ENCODE measurements around the gene HLTF.

The HLTF gene

DNA sequence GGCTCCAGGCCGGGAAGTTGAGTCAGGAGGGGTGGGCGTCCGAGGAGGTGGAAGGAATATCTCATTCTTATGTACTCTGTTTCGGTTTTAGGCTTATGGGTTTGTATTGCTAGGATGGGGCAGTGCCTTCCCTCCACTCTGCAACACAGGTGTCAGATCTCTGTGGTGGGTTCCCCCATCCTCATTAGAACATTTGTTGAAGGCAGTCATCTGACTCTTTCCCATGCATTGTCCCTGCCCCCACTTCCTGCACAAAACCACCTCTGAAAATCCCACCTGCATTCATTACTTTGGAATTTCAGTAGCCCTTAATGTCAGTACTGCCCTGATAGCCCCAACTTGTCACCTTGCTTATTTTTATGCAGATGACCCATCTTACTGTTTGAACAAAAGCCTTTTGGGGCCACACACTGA lies 65.5 kb downstream of the HLTF start:
- CTCF ChIA-PET: interaction anchor here (1.0 to 1.2 kb wide), 2 partner anchors 32 to 92 kb away, joined by 3 read pairs; no protein-coding TSS in a partner anchor
- no peak for DNase-seq

DNA sequence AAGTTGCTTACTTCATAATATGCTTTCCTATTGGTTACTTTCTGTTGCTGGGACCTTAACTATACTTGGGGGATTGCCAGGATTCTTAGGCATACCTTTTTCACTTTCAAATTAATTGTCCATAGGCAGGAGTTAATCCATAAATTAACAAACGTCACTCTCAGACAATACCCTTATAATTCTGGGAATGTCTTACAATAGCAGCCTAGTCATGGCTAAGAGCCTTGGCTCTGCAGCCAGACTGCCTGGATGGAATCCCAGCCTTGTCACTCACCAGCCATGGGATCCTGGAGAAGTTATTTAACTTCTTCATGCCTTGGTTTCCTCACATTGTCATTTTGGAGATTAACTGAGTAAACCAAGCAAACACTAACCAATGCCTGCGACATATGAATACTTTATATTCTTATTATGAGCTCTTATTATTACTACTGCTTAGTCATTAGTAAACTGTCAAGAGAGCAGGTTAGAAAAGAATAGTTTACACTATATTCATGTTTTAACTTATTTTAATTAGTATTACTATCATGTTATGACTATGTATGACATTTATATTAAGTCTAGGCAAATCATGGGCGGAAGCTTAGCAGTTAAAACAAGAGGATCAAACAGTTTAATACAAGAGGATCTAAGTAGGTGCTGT lies 66.0 kb downstream of the HLTF start:
- no peak overlapping the region for H3K4me3 ChIP-seq (ENCODE audit: control insufficient read depth in 1 of 7, extremely low read depth in 1 of 7, insufficient read depth in 4 of 7, low read depth in 2 of 7, low read length in 6 of 7)
- H3K27ac ChIP-seq (ENCODE audit: insufficient read depth in 1 of 2, low read depth in 1 of 2, low read length in 2 of 2, poor library complexity in 1 of 2, severe bottlenecking in 2 of 2): no peak overlapping the region
- ChIA-PET CTCF (no interaction called here), POLR2A (no interaction called here)
- no peak for DNase-seq
- H3K4me1 ChIP-seq (ENCODE audit: control extremely low read depth in 1 of 4, control insufficient read depth in 4 of 4, insufficient read depth in 4 of 4, low read length in 3 of 4): no peaks in the 10 kb centered on the region
- WGBS (ENCODE audit: insufficient coverage): 100% methylated on average over 1 of the region's 3 CpGs
- H3K36me3 ChIP-seq (ENCODE audit: control insufficient read depth in 4 of 4, insufficient read depth in 4 of 4, low read length in 3 of 4): peaks cover 12 to 70% (median 38%) of the 10 kb centered on the region in 4 experiments
- no peaks in the 10 kb centered on the region for H3K27me3 ChIP-seq (replicated peaks in 2 of 5; ENCODE audit: control insufficient read depth in 4 of 5, insufficient read depth in 5 of 5, low read length in 4 of 5)
- H3K9me3 ChIP-seq (ENCODE audit: control extremely low read depth in 1 of 5, control insufficient read depth in 4 of 5, insufficient read depth in 2 of 5, low read depth in 1 of 5, low read length in 4 of 5): peaks cover 0 to 9% (median 3%) of the 10 kb centered on the region in 5 experiments

More for the DNA sequence above, 65.5 kb downstream of the HLTF start:
- POLR2A ChIA-PET: no interaction called here
- Histone ChIP-seq H3K36me3 (ENCODE audit: control insufficient read depth in 4 of 4, insufficient read depth in 4 of 4, low read length in 3 of 4) (peaks cover 14 to 70% (median 41%) of the 10 kb centered on the region in 4 experiments), H3K4me1 (ENCODE audit: control extremely low read depth in 1 of 4, control insufficient read depth in 4 of 4, insufficient read depth in 4 of 4, low read length in 3 of 4) (no peaks in the 10 kb centered on the region), H3K4me3 (ENCODE audit: control insufficient read depth in 1 of 7, extremely low read depth in 1 of 7, insufficient read depth in 4 of 7, low read depth in 2 of 7, low read length in 6 of 7) (no peak overlapping the region), H3K9me3 (ENCODE audit: control extremely low read depth in 1 of 5, control insufficient read depth in 4 of 5, insufficient read depth in 2 of 5, low read depth in 1 of 5, low read length in 4 of 5) (peaks cover 0 to 9% (median 3%) of the 10 kb centered on the region in 5 experiments), H3K27me3 (replicated peaks in 2 of 5; ENCODE audit: control insufficient read depth in 4 of 5, insufficient read depth in 5 of 5, low read length in 4 of 5) (no peaks in the 10 kb centered on the region), H3K27ac (ENCODE audit: insufficient read depth in 1 of 2, low read depth in 1 of 2, low read length in 2 of 2, poor library complexity in 1 of 2, severe bottlenecking in 2 of 2) (no peak overlapping the region)
- WGBS (ENCODE audit: insufficient coverage): 100% methylated on average over 4 of the region's 4 CpGs

DNA sequence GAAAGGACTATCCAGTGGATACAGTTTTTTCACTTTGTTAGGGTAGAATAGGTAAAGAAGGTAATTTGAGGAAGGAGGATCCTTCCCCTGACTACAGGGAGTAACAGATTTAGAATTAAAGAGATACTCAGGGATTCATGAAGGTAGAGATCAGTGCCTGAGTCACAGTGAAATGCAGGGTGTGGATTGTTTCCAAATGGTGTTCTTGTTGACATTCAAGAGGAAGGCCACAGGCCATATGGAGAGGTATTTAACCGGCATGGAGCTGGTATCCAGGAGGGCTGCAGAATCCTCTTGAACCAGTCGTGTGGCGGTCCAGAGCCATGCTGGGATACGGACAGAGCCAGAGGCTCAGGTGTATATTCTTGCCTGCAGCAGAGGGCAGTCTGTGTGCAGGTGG lies 66.8 kb downstream of the HLTF start:
- H3K4me3 ChIP-seq (ENCODE audit: control insufficient read depth in 1 of 7, extremely low read depth in 1 of 7, insufficient read depth in 4 of 7, low read depth in 2 of 7, low read length in 6 of 7): no peak overlapping the region
- DNase-seq: no peak
- no peak overlapping the region for H3K27ac ChIP-seq (ENCODE audit: insufficient read depth in 1 of 2, low read depth in 1 of 2, low read length in 2 of 2, poor library complexity in 1 of 2, severe bottlenecking in 2 of 2)
- POLR2A ChIA-PET: no interaction called here
- H3K27me3 ChIP-seq (replicated peaks in 2 of 5; ENCODE audit: control insufficient read depth in 4 of 5, insufficient read depth in 5 of 5, low read length in 4 of 5): no peaks in the 10 kb centered on the region
- CTCF ChIA-PET: no interaction called here
- no peaks in the 10 kb centered on the region for H3K4me1 ChIP-seq (ENCODE audit: control extremely low read depth in 1 of 4, control insufficient read depth in 4 of 4, insufficient read depth in 4 of 4, low read length in 3 of 4)
- WGBS (ENCODE audit: insufficient coverage): 89% methylated on average over 4 of the region's 4 CpGs
- peaks cover 12 to 65% (median 32%) of the 10 kb centered on the region in 4 experiments for H3K36me3 ChIP-seq (ENCODE audit: control insufficient read depth in 4 of 4, insufficient read depth in 4 of 4, low read length in 3 of 4)
- H3K9me3 ChIP-seq (ENCODE audit: control extremely low read depth in 1 of 5, control insufficient read depth in 4 of 5, insufficient read depth in 2 of 5, low read depth in 1 of 5, low read length in 4 of 5): peaks cover 0 to 4% (median 0%) of the 10 kb centered on the region in 5 experiments

GRCh38 chr3:149018247-149018646 lies 68.1 kb downstream of the HLTF start:
- ChIA-PET POLR2A (no interaction called here), CTCF (interaction anchor here (0.8 to 0.9 kb wide), 2 partner anchors 26 to 257 kb away, joined by 3 read pairs; no protein-coding TSS in a partner anchor)
- H3K9me3 ChIP-seq (ENCODE audit: control extremely low read depth in 1 of 5, control insufficient read depth in 4 of 5, insufficient read depth in 2 of 5, low read depth in 1 of 5, low read length in 4 of 5): no peaks in the 10 kb centered on the region
- no peaks in the 10 kb centered on the region for H3K4me1 ChIP-seq (ENCODE audit: control extremely low read depth in 1 of 4, control insufficient read depth in 4 of 4, insufficient read depth in 4 of 4, low read length in 3 of 4)
- peaks cover 8 to 56% (median 24%) of the 10 kb centered on the region in 4 experiments for H3K36me3 ChIP-seq (ENCODE audit: control insufficient read depth in 4 of 4, insufficient read depth in 4 of 4, low read length in 3 of 4)
- H3K27me3 ChIP-seq (replicated peaks in 2 of 5; ENCODE audit: control insufficient read depth in 4 of 5, insufficient read depth in 5 of 5, low read length in 4 of 5): no peaks in the 10 kb centered on the region
- DNase-seq: no peak
- no peak overlapping the region for H3K27ac ChIP-seq (ENCODE audit: insufficient read depth in 1 of 2, low read depth in 1 of 2, low read length in 2 of 2, poor library complexity in 1 of 2, severe bottlenecking in 2 of 2)
- no CpG with 5 or more reads among the region's 1 CpG for WGBS (ENCODE audit: insufficient coverage)
- H3K4me3 ChIP-seq (ENCODE audit: control insufficient read depth in 1 of 7, extremely low read depth in 1 of 7, insufficient read depth in 4 of 7, low read depth in 2 of 7, low read length in 6 of 7): no peak overlapping the region

GRCh38 chr3:149016669-149017541 lies 69.4 kb downstream of the HLTF start:
- peak in 2 of 3 donors; percentile 52 to 62 for DNase-seq
- no peaks in the 10 kb centered on the region for H3K9me3 ChIP-seq (ENCODE audit: control extremely low read depth in 1 of 5, control insufficient read depth in 4 of 5, insufficient read depth in 2 of 5, low read depth in 1 of 5, low read length in 4 of 5)
- no peak overlapping the region for H3K27ac ChIP-seq (ENCODE audit: insufficient read depth in 1 of 2, low read depth in 1 of 2, low read length in 2 of 2, poor library complexity in 1 of 2, severe bottlenecking in 2 of 2)
- no peaks in the 10 kb centered on the region for H3K4me1 ChIP-seq (ENCODE audit: control extremely low read depth in 1 of 4, control insufficient read depth in 4 of 4, insufficient read depth in 4 of 4, low read length in 3 of 4)
- CTCF ChIA-PET: interaction anchor here (1.6 kb wide), 1 partner anchor 11 kb away, joined by 3 read pairs; no protein-coding TSS in a partner anchor
- H3K36me3 ChIP-seq (ENCODE audit: control insufficient read depth in 4 of 4, insufficient read depth in 4 of 4, low read length in 3 of 4): peaks cover 3 to 56% (median 22%) of the 10 kb centered on the region in 4 experiments
- WGBS (ENCODE audit: insufficient coverage): 95% methylated on average over 6 of the region's 9 CpGs
- H3K27me3 ChIP-seq (replicated peaks in 2 of 5; ENCODE audit: control insufficient read depth in 4 of 5, insufficient read depth in 5 of 5, low read length in 4 of 5): no peaks in the 10 kb centered on the region
- no peak overlapping the region for H3K4me3 ChIP-seq (ENCODE audit: control insufficient read depth in 1 of 7, extremely low read depth in 1 of 7, insufficient read depth in 4 of 7, low read depth in 2 of 7, low read length in 6 of 7)
- POLR2A ChIA-PET: no interaction called here

DNA sequence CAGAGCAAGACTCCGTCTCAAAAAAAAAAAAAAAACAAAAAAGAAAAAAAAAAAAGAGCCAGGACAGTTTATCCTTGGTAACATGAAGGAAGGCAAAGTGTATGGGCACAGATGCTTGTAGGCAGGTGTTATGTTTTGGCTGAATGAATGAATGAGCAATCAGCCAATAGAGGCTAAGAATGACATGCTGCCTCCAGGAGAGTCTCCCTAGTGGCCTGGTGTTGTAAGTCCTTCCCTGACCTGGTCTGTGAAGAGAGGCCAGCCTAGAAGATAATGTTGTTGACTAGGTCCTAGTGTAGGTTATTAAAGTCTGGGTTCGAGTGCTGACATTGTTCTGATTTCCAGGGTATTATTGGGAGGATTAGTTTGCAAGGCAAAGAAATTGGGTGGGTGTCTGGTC lies 70.1 kb downstream of the HLTF start:
- Histone ChIP-seq H3K36me3 (ENCODE audit: control insufficient read depth in 4 of 4, insufficient read depth in 4 of 4, low read length in 3 of 4) (peaks cover 6 to 58% (median 22%) of the 10 kb centered on the region in 4 experiments), H3K9me3 (ENCODE audit: control extremely low read depth in 1 of 5, control insufficient read depth in 4 of 5, insufficient read depth in 2 of 5, low read depth in 1 of 5, low read length in 4 of 5) (no peaks in the 10 kb centered on the region), H3K4me3 (ENCODE audit: control insufficient read depth in 1 of 7, extremely low read depth in 1 of 7, insufficient read depth in 4 of 7, low read depth in 2 of 7, low read length in 6 of 7) (no peak overlapping the region), H3K27me3 (replicated peaks in 2 of 5; ENCODE audit: control insufficient read depth in 4 of 5, insufficient read depth in 5 of 5, low read length in 4 of 5) (no peaks in the 10 kb centered on the region), H3K27ac (ENCODE audit: insufficient read depth in 1 of 2, low read depth in 1 of 2, low read length in 2 of 2, poor library complexity in 1 of 2, severe bottlenecking in 2 of 2) (no peak overlapping the region), H3K4me1 (ENCODE audit: control extremely low read depth in 1 of 4, control insufficient read depth in 4 of 4, insufficient read depth in 4 of 4, low read length in 3 of 4) (no peaks in the 10 kb centered on the region)
- WGBS (ENCODE audit: insufficient coverage): no CpG with 5 or more reads among the region's 2 CpGs
- no peak for DNase-seq
- ChIA-PET CTCF (interaction anchor here (1.6 kb wide), 1 partner anchor 12 kb away, joined by 3 read pairs; no protein-coding TSS in a partner anchor), POLR2A (no interaction called here)

- no peak for DNase-seq
- Histone ChIP-seq H3K27me3 (replicated peaks in 2 of 5; ENCODE audit: control insufficient read depth in 4 of 5, insufficient read depth in 5 of 5, low read length in 4 of 5) (no peaks in the 10 kb centered on the region), H3K27ac (ENCODE audit: insufficient read depth in 1 of 2, low read depth in 1 of 2, low read length in 2 of 2, poor library complexity in 1 of 2, severe bottlenecking in 2 of 2) (no peak overlapping the region), H3K36me3 (ENCODE audit: control insufficient read depth in 4 of 4, insufficient read depth in 4 of 4, low read length in 3 of 4) (peaks cover 10 to 59% (median 25%) of the 10 kb centered on the region in 4 experiments), H3K4me3 (ENCODE audit: control insufficient read depth in 1 of 7, extremely low read depth in 1 of 7, insufficient read depth in 4 of 7, low read depth in 2 of 7, low read length in 6 of 7) (no peak overlapping the region), H3K9me3 (ENCODE audit: control extremely low read depth in 1 of 5, control insufficient read depth in 4 of 5, insufficient read depth in 2 of 5, low read depth in 1 of 5, low read length in 4 of 5) (no peaks in the 10 kb centered on the region), H3K4me1 (ENCODE audit: control extremely low read depth in 1 of 4, control insufficient read depth in 4 of 4, insufficient read depth in 4 of 4, low read length in 3 of 4) (no peaks in the 10 kb centered on the region)
- 96% methylated on average over 2 of the region's 3 CpGs for WGBS (ENCODE audit: insufficient coverage)
- ChIA-PET POLR2A (no interaction called here), CTCF (interaction anchor here (1.6 kb wide), 1 partner anchor 13 kb away, joined by 3 read pairs; no protein-coding TSS in a partner anchor)
These were observed 70.9 kb downstream of the HLTF start for GRCh38 chr3:149015393-149015792.
